Measurements from ENCODE around the gene WARS2. TPM values are rescaled to one million over a fixed set of nuclear protein-coding genes. Genes with fewer than 3 reads are reported as not detected.

WARS2 gene
- total RNA-seq, 2 experiments from 2014 or later, result 7.0 to 11.0 TPM

- no peaks in the 10 kb centered on the region for H4K20me1 ChIP-seq (ENCODE audit: insufficient read depth, low read length)
- TF ChIP-seq EZH2phosphoT487 (IDR thresholded peaks at IDR 0.05; ENCODE audit: borderline replicate concordance, low read depth, low read length), result no peak
- no peaks in the 10 kb centered on the region for H3K36me3 ChIP-seq (ENCODE audit: insufficient read depth, low read length)
- no peaks in the 10 kb centered on the region for H3K79me2 ChIP-seq (ENCODE audit: insufficient read depth, low read depth, low read length)
- H3K4me2 ChIP-seq (ENCODE audit: low read length), result no peak overlapping the region
- no peak overlapping the region for H3K27ac ChIP-seq (ENCODE audit: low read depth, low read length, poor library complexity, severe bottlenecking)
- no TSS peak for BruUV-seq (replicated peaks)
- H3K4me3 ChIP-seq (ENCODE audit: low read depth, low read length, poor library complexity, severe bottlenecking), result no peak overlapping the region
- intact Hi-C loops (cut with micrococcal nuclease; ENCODE audit: unreplicated experiment), result no loop called here
- H3K4me1 ChIP-seq (ENCODE audit: insufficient read depth, low read length, poor library complexity, severe bottlenecking), result no peaks in the 10 kb centered on the region
- no peak for DNase-seq (ENCODE audit: low spot score)
- H3K9me3 ChIP-seq (ENCODE audit: low read length), result no peaks in the 10 kb centered on the region
- H3K9me2 ChIP-seq (ENCODE audit: insufficient read depth, low read length), result no peaks in the 10 kb centered on the region
- ChIA-PET POLR2A (no interaction called here), CTCF (ENCODE audit: unreplicated experiment) (no interaction called here)
- H2AFZ ChIP-seq (ENCODE audit: low read length), result no peak overlapping the region
Measured at GRCh38 chr1:119052267-119052666, 88.2 kb downstream of the WARS2 start.

DNA sequence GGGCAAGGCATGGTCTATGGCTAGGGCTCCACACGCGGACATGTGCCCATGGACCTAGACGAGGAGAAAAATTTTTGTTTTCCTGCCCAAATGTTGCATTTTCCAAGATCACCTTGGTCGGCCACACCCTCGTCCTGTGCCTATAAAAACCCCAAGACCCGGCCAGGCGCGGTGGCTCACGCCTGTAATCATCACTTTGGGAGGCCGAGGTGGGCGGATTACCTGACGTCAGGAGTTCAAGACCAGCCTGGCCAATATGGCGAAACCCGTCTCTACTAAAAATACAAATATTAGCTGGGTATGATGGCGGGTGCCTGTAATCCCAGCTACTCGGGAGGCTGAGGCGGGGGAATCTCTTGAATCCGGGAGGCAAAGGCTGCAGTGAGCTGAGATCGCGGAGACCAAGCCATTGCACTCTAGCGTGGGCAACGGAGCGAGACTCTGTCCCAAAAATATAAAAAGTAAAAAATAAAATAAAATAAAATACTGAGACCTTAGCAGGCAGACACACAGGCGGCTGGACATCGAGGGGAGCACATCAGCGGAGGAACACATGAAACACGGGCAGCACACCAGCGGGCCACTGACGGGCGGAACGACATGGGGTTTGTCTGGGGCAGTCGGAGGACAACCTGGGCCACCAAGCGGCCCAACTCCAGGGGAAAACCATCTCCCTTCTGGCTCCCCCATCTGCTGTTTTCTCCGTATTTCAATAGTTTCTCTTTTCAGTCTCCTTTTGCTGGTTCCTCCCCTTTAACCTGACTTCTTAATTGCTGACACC is 91.6 kb downstream of the WARS2 start:
- Histone ChIP-seq H2AFZ (ENCODE audit: low read length) (no peak overlapping the region), H3K4me2 (ENCODE audit: low read length) (no peak overlapping the region), H3K79me2 (ENCODE audit: insufficient read depth, low read depth, low read length) (no peaks in the 10 kb centered on the region), H3K4me3 (ENCODE audit: low read depth, low read length, poor library complexity, severe bottlenecking) (no peak overlapping the region), H3K4me1 (ENCODE audit: insufficient read depth, low read length, poor library complexity, severe bottlenecking) (no peaks in the 10 kb centered on the region), H3K36me3 (ENCODE audit: insufficient read depth, low read length) (no peaks in the 10 kb centered on the region), H3K27ac (ENCODE audit: low read depth, low read length, poor library complexity, severe bottlenecking) (no peak overlapping the region), H4K20me1 (ENCODE audit: insufficient read depth, low read length) (no peaks in the 10 kb centered on the region), H3K9me3 (ENCODE audit: low read length) (no peaks in the 10 kb centered on the region), H3K9me2 (ENCODE audit: insufficient read depth, low read length) (no peaks in the 10 kb centered on the region)
- no TSS peak for BruUV-seq (replicated peaks)
- DNase-seq (ENCODE audit: low spot score), result no peak
- intact Hi-C loops (cut with micrococcal nuclease; ENCODE audit: unreplicated experiment), result no loop called here
- POLR2A ChIA-PET, result no interaction called here
- TF ChIP-seq CTCF (conservative IDR thresholded peaks at IDR 0.05; ENCODE audit: low read length), result no peak
- no peak for TF ChIP-seq EZH2phosphoT487 (IDR thresholded peaks at IDR 0.05; ENCODE audit: borderline replicate concordance, low read depth, low read length)
- CTCF ChIA-PET (ENCODE audit: unreplicated experiment), result no interaction called here

- H3K4me3 ChIP-seq (ENCODE audit: low read depth, low read length, poor library complexity, severe bottlenecking), result no peak overlapping the region
- ChIA-PET CTCF (ENCODE audit: unreplicated experiment) (no interaction called here), POLR2A (interaction anchor here (0.7 to 0.9 kb wide), 2 partner anchors 69 to 119 kb away, joined by 3 to 5 read pairs; no protein-coding TSS in a partner anchor)
- no peaks in the 10 kb centered on the region for H4K20me1 ChIP-seq (ENCODE audit: insufficient read depth, low read length)
- intact Hi-C loops (cut with micrococcal nuclease; ENCODE audit: unreplicated experiment), result no loop called here
- BruUV-seq (replicated peaks), result no TSS peak
- no peak for DNase-seq (ENCODE audit: low spot score)
- TF ChIP-seq EZH2phosphoT487 (IDR thresholded peaks at IDR 0.05; ENCODE audit: borderline replicate concordance, low read depth, low read length) (no peak), CTCF (conservative IDR thresholded peaks at IDR 0.05; ENCODE audit: low read length) (no peak)
- no peaks in the 10 kb centered on the region for H3K79me2 ChIP-seq (ENCODE audit: insufficient read depth, low read depth, low read length)
- H3K4me1 ChIP-seq (ENCODE audit: insufficient read depth, low read length, poor library complexity, severe bottlenecking), result no peaks in the 10 kb centered on the region
- no peaks in the 10 kb centered on the region for H3K36me3 ChIP-seq (ENCODE audit: insufficient read depth, low read length)
- no peak overlapping the region for H3K27ac ChIP-seq (ENCODE audit: low read depth, low read length, poor library complexity, severe bottlenecking)
- H3K9me3 ChIP-seq (ENCODE audit: low read length), result no peaks in the 10 kb centered on the region
- no peak overlapping the region for H3K4me2 ChIP-seq (ENCODE audit: low read length)
- no peaks in the 10 kb centered on the region for H3K9me2 ChIP-seq (ENCODE audit: insufficient read depth, low read length)
- no peak overlapping the region for H2AFZ ChIP-seq (ENCODE audit: low read length)
Measured at GRCh38 chr1:119046785-119047438, 93.5 kb downstream of the WARS2 start.
